Daoy (cell line): ENCODE results near the gene L1CAM. TPM values are rescaled to one million over a fixed set of nuclear protein-coding genes. Genes with fewer than 3 reads are reported as not detected.

Experiments
- DNase-seq: peaks from one replicate; pipeline ENCODE4 v3.0.0-alpha.2; 2015; ENCODE audit warnings: low read depth
- total RNA-seq: library from RNA; depleted of rRNA; stranded (reverse); fragments of >200 nt; shearing (Covaris generic); gene quantifications from 2 replicates; pipeline ENCODE4 v1.2.3, GENCODE V29; 2014

The L1CAM gene
- total RNA-seq, 1 experiment from 2014 or later = 7.4 TPM

GRCh38 chrX:153878969-153879653 is 6.9 kb downstream of the L1CAM start:
- no peak for DNase-seq

- no peak for DNase-seq
These were observed 7.6 kb downstream of the L1CAM start for GRCh38 chrX:153878345-153878744.

DNA sequence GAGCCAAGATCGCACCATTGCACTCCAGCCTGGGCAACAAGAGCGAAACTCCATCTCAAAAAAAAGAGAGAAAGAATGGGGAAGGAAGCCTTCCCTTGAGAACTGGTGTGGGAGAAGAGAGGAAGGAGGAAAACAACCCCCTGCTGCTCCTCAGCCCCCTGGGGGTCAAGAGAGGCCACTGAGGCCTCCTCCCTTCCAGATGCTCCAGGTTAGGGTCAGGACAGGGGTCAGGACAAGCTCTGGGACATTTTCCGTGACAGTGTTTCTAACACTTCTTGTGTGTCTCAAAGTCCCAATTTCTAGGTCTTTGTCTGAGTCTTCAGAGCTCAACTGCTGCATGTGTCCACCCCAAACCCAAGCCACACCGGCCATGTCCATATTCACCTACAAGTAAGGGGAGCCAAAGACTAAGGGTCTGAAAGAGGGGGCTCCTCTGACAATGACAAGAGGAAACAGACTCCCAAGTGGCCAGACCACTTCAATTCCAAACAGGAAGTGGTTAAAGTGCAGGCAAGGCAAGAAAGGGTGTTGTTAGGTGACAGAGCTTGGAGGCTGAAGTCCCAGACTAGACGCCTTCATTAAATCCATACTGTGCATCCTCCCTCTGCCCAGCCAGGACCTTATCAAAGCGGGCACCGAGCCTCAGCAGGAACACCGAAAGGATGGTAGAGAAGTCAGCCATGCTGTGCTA is 8.3 kb downstream of the L1CAM start:
- DNase-seq = no peak

DNA sequence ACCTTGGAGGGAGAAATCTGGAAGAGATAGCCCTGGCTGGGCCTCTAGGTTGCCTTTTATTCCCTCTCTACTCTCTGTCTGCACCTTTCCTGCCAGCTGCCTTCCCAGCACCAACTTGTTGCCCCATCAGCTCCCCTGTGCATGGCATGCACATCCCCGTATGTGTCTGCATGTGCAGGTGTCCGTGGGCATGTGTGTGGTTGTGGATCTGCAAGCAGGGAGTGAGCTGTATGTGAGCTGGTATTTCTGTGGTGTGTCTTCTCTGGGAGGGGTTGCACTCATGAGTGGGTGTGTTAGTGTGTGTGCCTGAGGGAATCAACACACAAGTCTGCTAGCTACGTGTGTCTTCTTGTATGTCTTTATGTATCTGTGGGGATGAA is 9.9 kb downstream of the L1CAM start:
- no peak for DNase-seq

- peak; percentile 54 for DNase-seq
These were observed 10.4 kb downstream of the L1CAM start for GRCh38 chrX:153875391-153876111.

- no peak for DNase-seq
These were observed 11.4 kb downstream of the L1CAM start for GRCh38 chrX:153874366-153875125.

- DNase-seq = no peak
These were observed 11.9 kb downstream of the L1CAM start for GRCh38 chrX:153874085-153874365.

GRCh38 chrX:153873282-153874084 is 12.5 kb downstream of the L1CAM start:
- DNase-seq = no peak

DNA sequence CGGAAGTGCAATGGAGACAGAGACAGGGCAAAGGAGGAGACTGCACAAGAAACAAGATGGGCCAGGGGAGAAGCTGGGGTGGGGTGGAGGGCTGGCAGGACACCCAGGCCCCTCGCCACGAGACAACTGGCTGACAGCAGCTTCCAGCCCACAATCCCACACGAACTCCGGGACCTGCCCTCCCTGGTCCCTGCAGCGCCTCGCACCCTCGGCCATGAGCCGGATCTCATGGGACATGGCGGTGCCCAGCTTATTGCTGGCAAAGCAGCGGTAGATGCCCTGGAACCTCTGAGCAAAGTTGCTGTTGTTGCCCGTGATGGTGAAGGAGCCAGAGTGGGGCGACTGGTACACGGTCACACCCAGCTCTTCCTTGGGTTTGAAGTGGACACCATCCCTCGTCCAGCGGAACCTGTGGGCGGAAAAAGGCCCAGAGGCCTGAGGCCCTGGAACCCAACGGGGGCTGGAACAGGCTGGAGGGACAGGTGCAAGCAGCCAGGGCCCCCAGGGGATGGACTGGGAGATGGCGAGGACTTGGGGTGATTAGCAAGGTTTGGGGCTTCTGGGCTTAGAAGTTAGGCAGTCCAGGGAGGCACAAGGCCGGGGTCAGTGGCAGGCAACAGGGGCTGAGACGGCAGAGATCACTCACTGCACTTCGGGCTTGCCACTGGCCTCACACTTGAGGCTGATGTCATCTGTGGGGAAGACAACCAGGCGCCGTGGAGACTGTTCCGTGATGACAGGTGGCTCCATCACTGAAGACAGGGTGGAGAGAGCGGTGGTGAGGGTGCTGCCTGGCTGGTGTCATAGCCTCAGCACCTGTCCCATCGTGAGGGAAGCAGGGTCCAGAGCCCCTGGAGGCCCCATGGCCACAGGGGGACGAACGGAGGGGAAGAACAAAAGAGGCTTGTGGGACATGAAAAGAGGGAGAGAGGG is 13.8 kb downstream of the L1CAM start:
- no peak for DNase-seq

- DNase-seq = no peak
These were observed 14.5 kb downstream of the L1CAM start for GRCh38 chrX:153871451-153871850.

- no peak for DNase-seq
These were observed 15.1 kb downstream of the L1CAM start for GRCh38 chrX:153870791-153871360.

GRCh38 chrX:153870288-153870690 is 15.7 kb downstream of the L1CAM start:
- no peak for DNase-seq

- no peak for DNase-seq
These were observed 16.3 kb downstream of the L1CAM start for GRCh38 chrX:153869473-153870287.

- DNase-seq = no peak
These were observed 17.1 kb downstream of the L1CAM start for GRCh38 chrX:153868576-153869472.

DNA sequence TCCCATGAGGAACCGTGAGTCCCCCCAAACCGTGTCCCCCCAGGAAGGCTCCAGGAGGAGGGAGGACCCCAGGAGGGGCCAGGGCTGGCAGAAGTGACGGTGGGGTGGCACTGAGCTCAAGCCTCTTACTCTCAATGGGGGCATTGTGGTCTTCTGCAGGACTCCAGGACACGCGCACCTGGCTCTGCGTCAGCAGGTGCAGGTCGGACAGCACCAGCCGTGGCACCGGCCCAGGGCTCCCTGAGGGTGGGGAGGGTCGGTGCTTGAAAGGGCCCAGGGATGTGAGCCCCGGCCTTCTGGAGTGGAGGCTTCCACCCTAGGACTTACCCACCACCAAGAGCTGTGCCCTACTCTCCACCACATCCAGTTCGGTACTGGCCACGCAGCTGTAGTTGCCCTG is 18.3 kb downstream of the L1CAM start:
- DNase-seq = no peak

DNA sequence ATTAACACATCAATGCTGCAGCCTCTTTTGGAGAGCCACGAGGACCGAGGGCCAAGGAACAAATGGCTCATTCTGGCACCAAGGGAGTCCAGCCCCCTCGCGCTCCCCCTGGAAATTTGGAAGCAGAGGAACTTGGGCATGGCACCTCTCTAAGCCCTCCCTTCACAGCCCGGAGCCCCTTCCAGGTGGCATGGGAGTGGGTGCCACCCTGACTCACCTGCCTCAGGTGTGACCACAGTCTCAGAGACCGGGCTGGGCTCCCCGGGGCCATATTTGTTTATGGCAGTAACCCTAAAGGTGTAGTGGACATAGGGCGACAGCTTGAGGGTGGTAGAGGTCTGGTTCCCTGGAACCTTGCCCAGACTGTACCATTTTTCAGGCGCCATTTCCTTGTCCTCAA is 18.8 kb downstream of the L1CAM start:
- DNase-seq = no peak

DNA sequence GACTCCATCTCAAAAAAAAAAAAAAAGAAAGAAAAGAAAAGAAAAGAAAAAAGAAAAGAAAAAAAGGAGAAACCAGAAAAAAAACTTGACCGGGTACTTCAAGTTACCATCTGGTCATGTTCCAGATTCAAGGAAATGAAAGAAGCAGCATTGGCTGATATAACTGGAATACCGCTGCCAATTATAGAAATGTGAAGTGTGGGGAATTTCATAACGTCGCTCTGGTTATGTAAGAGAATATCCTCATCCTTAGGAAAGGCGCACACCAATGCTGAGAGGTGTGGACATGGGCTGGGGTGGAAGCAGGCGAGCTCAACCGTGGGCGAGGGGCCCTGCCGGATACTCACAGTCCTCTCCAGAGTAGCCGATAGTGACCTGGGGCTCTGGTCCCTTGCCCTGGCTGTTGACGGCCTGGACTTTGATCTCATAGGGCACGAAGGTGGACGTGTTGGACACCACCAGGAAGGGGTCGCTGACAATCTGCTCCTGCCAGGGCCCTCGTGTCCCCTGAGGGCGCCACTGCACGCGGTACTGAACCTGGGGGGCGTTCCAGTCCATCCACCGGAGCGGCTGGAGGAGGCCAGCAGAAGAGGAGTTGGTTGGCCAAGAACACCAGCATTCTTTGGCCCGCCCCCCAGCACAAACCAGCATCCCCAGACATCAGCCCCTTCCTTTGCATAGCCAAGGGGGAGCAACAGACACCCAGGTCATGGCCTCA is 19.5 kb downstream of the L1CAM start:
- no peak for DNase-seq

DNA sequence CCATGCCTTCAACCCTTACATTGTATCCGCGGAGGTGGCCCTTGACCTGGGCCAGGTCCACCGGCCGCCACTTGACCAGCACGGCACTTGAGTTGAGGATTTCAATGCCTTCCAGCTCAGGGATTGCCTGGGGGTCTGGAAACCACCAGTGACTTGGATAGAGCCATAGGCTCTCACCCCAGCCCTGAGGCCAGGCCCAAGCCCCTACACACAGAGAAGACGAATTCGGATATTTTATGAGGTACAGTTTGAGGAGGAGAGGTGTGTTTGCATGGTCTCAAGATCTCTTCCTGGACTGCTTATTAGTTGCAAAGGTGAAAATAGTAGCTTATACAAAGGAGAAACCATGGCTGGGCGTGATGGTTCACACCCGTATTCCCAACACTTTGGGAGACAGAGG is 20.3 kb downstream of the L1CAM start:
- no peak for DNase-seq
